Fibroblast of skin of right biceps (primary cell): Measurements from ENCODE around the gene KLHL33.

Experiments used
- DNase-seq: peaks from one replicate; pipeline ENCODE4 v3.0.0-alpha.2; 2013

The KLHL33 gene

DNA sequence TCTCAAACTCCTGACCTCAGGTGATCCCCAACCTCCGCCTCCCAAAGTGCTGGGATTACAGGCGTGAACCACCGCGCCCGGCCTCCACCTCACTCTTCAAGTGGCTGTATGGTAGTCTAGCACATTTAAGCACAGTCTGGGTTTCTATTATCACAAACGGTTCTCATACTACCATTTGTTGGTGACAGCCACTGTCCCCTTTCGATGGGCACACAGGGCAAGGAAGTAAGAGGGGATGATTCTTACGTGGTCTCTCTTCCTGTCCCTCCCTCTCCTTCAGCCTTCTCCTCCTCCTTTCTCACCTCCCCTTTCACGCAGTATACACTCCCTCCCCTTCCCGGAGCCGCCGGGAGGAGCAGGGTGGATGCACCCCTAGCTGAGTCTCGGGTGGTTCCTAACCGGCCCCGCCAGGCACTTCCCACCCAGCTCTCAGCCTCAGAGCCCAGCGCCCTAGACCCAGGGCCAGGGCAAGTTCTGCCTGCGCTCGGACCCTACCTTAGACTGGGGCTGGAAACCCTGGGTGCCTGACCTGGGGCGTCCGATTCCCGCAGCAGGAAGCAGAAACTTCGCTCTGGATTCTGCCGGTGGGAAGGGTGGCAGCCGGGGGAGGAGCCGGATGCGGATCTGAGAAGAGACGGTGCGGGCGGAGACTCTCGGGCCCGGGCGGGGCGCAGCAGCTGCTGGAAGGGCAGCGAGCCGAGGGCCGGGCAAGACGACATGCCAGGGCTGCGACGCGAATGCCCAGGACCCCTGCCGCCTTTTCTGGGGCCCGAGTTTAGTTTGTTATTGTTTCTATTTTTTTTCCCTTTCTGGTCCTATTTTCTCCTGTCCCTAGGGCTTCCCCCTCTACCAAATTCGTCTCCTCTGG is 22.9 kb downstream of the KLHL33 start, which contains the start of gene TEP1:
TEP1 (minus strand) TSS at position 626 of the 868 bp plus-strand sequence. CDS start 5,062 bp downstream, outside the sequence.
- peak; percentile 84 for DNase-seq

GRCh38 chr14:20412411-20412810 is 23.6 kb downstream of the KLHL33 start:
- DNase-seq = peak; percentile 5

GRCh38 chr14:20409226-20409625 is 26.7 kb downstream of the KLHL33 start:
- DNase-seq = peak; percentile 86

GRCh38 chr14:20403521-20403920 is 32.4 kb downstream of the KLHL33 start:
- DNase-seq = no peak

DNA sequence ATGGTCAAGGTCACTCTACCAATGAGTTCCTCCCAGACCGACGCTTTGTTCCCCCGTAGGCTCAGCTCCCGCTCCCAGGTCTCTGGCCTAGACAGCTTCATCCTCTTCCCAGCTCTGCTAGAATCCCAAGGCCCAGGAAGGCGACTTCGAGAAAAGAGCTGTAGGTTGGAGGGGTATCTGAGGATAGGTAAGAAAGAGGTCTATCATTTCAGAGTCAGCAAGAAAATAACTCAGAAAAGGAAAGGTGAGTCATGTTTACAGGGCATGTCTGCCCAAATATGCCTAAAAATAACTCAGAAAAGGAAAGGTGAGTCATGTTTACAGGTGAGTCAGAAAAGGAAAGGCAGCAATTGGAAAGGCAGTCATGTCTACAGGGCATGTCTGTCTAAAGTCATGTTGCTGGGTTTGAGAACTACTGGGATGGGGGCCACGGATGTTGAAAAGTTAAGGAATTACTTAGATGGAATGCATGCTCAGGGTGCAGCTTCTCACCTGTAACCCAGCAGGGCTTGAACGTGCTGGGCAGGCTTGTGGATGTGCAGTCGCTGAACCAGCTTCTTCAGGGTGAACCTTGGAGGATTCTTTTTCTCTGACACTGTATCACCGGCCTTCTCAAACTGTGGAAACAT is 34.9 kb downstream of the KLHL33 start:
- peak; percentile 40 for DNase-seq

GRCh38 chr14:20400589-20400964 is 35.4 kb downstream of the KLHL33 start:
- no peak for DNase-seq

GRCh38 chr14:20397511-20397910 is 38.5 kb downstream of the KLHL33 start:
- DNase-seq = no peak

GRCh38 chr14:20391505-20391904 is 44.5 kb downstream of the KLHL33 start:
- DNase-seq = no peak

DNA sequence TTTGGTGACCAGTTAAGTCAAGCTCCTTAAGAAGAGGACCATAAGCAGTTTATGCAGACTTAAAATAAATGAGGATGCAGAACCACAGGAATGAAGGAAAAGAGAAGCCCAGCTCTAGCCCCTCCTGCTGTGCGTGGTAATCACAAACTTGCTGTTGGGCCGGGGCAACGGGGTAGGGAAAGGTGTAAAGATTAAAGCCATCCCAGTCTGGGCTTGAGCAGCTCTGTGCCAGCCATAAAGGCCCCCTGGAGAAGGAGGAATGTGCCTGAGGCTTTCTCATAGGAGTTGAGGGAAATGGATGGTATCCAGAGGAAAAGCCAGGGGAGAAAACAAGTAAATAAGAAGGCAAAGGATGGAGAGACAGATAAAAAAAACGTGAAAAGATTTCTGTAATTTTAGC is 47.8 kb downstream of the KLHL33 start:
- DNase-seq = no peak

- no peak for DNase-seq
Observed at GRCh38 chr14:20387576-20387975, 48.4 kb downstream of the KLHL33 start.

DNA sequence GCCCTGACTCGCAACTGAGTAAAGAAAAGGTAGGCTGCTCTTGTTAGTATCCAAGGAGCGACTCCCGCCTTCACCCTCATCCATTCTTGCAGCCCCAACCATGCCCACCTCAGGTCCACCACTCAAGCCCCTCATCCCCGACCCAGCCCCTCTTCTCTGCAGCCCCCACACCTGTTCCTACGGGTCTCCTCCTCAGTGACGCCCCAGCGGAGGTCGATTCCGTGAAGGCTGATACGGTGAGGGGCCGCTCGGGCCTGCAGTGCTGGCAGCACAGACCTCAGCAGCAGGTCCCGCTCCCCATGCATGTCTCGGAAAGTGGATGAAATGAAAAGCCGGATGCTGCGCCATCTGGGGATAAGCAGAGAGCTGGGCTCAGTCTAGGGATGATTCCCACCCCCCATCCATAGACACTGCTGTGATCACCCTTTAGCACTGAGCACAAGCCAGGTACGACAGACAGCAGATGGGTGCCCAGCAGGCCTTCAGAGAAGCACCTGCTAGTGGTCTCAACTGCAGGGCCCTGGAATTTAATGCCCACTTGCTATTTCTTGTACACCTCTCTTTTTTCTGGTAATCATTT is 49.6 kb downstream of the KLHL33 start:
- DNase-seq = no peak

DNA sequence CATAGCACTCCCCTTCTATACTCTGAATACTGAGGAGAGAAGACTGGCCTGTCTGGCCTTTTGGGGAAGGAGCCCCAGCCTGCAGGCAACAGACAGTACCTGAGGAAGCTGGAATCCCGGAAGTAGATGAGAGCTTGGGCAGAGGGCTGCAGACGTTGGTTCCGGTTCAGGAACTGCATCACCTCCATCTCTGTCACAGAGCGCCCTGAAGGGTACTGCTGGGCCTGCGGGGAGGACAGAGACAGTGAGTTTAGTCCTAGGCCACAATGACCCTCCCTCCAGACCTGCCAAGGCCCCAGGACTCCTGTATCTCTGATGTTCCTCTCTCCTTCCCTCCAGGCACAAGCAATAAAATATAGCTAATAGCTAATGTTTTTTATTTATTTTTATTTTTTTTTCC is 51.1 kb downstream of the KLHL33 start:
- no peak for DNase-seq

DNA sequence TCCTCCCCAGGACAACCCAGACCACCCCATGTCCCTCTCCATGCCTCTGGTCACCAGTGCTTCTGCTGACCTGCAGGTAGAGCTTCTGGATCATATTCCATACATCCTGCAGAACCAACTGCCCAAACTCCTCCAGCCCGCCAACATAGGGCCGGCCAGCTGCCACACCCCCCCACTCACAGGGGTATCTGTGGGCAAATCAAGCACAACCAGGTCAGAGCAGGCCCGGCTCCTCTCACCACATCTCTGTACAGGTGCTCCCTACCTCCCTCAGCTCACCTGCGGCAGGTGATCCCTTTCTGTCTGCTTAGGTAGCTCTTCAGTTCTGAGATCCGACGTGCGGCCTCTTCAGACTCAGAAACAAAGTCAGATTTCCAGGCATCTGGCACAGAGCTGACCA is 51.6 kb downstream of the KLHL33 start:
- DNase-seq = no peak

DNA sequence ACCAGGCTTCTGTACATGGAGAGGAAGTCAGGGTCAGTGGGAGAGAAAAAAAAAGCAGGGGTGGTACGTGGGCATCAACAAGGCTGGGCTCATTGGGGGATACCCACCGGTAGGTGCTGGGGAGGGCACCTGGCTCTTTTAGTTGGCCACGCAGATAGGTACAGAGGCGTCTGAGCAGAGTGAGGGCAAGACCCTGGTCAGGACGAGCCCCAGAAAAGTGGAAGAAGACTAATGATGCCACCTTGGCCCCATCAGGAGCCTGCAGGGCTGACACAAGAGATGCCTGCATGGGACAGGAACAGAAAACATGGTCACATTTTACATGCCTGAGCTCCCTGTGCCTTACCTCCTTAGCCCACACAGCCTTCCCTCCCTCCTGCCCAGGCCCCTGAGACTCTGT is 52.3 kb downstream of the KLHL33 start:
- no peak for DNase-seq

- no peak for DNase-seq
Observed at GRCh38 chr14:20383032-20383431, 52.9 kb downstream of the KLHL33 start.

DNA sequence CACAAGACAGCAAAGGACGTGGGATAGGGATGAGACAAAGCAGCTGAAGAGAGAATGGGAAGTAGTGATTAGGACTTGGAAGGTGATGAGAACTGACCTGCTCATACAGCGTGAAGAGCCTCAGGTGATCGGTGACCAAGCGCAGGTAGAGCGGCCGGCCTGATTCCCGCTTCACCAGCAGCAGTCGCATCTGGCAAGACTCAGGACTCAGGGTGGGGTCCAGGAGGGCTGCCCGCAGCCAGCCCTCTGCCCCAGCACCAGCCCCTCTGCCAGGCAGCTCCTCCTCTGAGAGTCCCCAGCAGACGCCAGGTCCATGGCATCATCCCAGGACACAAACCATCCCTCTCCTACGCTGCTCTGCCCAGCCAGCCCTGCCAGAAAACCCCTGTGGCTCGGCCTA is 53.4 kb downstream of the KLHL33 start:
- no peak for DNase-seq

GRCh38 chr14:20381341-20381740 is 54.6 kb downstream of the KLHL33 start:
- no peak for DNase-seq

- no peak for DNase-seq
Observed at GRCh38 chr14:20380681-20381080, 55.3 kb downstream of the KLHL33 start.

DNA sequence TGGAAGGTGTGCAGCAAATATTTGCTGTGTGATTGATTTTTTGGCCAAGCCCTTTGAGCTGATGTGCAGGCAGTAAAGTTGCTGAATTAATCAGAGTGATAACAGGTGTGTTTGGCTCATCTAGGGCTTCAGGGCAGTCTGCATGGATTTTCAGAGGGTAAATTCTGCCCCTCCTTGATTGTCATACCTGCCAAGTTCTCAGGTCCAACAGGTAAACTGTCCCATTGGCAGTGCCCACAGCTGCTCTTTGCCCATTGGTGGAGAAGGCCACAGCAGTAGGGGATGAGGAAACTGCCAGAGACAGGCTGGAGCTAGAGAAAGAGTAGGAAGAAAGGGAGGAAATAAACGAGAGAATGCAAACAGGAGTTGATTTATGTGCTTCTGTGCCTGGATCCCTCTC is 56.2 kb downstream of the KLHL33 start:
- no peak for DNase-seq

GRCh38 chr14:20377171-20377570 is 58.8 kb downstream of the KLHL33 start:
- DNase-seq = no peak

DNA sequence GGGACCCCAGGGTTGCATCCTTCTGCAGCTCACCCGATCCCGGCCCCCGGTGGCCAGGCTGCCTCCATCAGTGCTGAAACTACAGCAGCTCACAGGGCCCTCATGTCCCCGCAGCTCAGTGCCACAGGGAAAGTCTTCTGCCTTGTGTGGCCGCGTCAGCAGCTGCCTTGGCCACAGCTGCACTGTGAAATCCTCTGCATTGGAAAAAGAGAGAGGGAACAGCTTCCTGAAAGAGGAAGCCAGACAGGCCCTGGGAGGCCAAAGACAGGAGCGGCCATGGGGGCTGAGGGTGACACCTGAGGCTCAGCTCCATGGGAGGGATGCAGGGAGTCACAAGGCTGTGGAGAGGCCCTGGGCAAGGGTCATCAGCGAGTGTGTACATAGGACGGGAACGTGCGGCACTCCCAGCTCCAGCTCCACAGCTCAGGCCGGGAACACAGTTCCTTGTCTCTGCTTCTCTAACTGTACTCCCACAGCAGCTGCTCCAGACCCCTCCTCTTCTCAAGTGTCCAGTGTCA is 59.8 kb downstream of the KLHL33 start:
- no peak for DNase-seq
